IMR-90 (cell line): ENCODE data around the gene ZBED1. TPM values are rescaled to one million over a fixed set of nuclear protein-coding genes. Genes with fewer than 3 reads are reported as not detected.
"Not testable (repeated sequence)": the region's sequence is repeated elsewhere in the genome, so short reads cannot be mapped to it uniquely, and the experiment has no call there.

Source experiments
- ATAC-seq: fragments of 200-7000 bp; cut with Tn5 transposase; 2 replicates; pipeline ENCODE4 v1.9.1; 2020; ENCODE audit warnings: low read depth, mild to moderate bottlenecking, moderate library complexity
- BruUV-seq: library from RNA; stranded (reverse); fragments of 400-500 nt; replicated peaks from 2 replicates; lab custom pipeline; 2021; lab: Mats Ljungman, UMichigan
- CTCF ChIA-PET: fragments of 300-600 bp; formaldehyde crosslinking; extraction: SDS; loops from one replicate; lab custom pipeline; 2021; ENCODE audit warnings: antibody characterized with exemption; lab: Yijun Ruan, JAX
- POLR2A ChIA-PET: fragments of 300-600 bp; sonication (Branson Sonifier 250); formaldehyde crosslinking; loops from one replicate; lab custom pipeline; 2022; ENCODE audit warnings: antibody characterized with exemption; ENCODE audit not compliant: unreplicated experiment; lab: Charles Lee
- DNase-seq: peaks from one replicate; pipeline ENCODE4 v3.0.0; 2013
- H2AFZ ChIP-seq: replicated peaks from 2 replicates; pipeline ENCODE3; 2013; ENCODE audit warnings: low read length, mild to moderate bottlenecking; ENCODE audit not compliant: poor library complexity
- H2AK5ac ChIP-seq: 2 replicates; pipeline ENCODE4 v1.6.1; 2013; ENCODE audit warnings: low read depth, low read length, inconsistent platforms
- H2AK9ac ChIP-seq: replicated peaks from 2 replicates; pipeline ENCODE3; 2013; ENCODE audit warnings: mild to moderate bottlenecking, low read depth, low read length, moderate library complexity; ENCODE audit not compliant: poor library complexity
- H2BK120ac ChIP-seq: 2 replicates; pipeline ENCODE4 v1.6.1; 2013; ENCODE audit warnings: low read depth, low read length, inconsistent platforms
- H2BK15ac ChIP-seq: 3 replicates; pipeline ENCODE4 v1.6.1; 2013; ENCODE audit warnings: low read depth, low read length, inconsistent platforms
- H2BK20ac ChIP-seq: 2 replicates; pipeline ENCODE4 v1.6.1; 2013; ENCODE audit warnings: low read depth, mild to moderate bottlenecking, inconsistent platforms, low read length, moderate library complexity
- H2BK5ac ChIP-seq: 2 replicates; pipeline ENCODE4 v1.6.1; 2013; ENCODE audit warnings: mild to moderate bottlenecking, low read depth, low read length, inconsistent platforms; ENCODE audit not compliant: poor library complexity, severe bottlenecking
- H3K14ac ChIP-seq: replicated peaks from 2 replicates; pipeline ENCODE4 v1.6.1; 2013; ENCODE audit warnings: low read depth, low read length, inconsistent platforms
- H3K18ac ChIP-seq: 2 replicates; pipeline ENCODE4 v1.6.1; 2013; ENCODE audit warnings: low read depth, low read length, control low read depth
- H3K23ac ChIP-seq: 2 replicates; pipeline ENCODE4 v1.6.1; 2013; ENCODE audit warnings: low read depth, low read length, inconsistent platforms
- H3K27ac ChIP-seq: 2 replicates; pipeline ENCODE4 v1.5.1; 2013; ENCODE audit warnings: mild to moderate bottlenecking, control low read depth, low read length; ENCODE audit not compliant: insufficient read depth
- H3K27me3 ChIP-seq: 2 replicates; pipeline ENCODE4 v1.6.1; 2013; ENCODE audit warnings: low read length; ENCODE audit not compliant: control insufficient read depth, insufficient read depth
- H3K36me3 ChIP-seq: 2 replicates; pipeline ENCODE4 v1.6.1; 2013; ENCODE audit warnings: low read length, mixed read lengths; ENCODE audit not compliant: control insufficient read depth, insufficient read depth
- H3K4ac ChIP-seq: 2 replicates; pipeline ENCODE4 v1.6.1; 2013; ENCODE audit warnings: low read depth, low read length, inconsistent platforms
- H3K4me1 ChIP-seq: 2 replicates; pipeline ENCODE4 v1.6.1; 2013; ENCODE audit warnings: low read length, mixed read lengths; ENCODE audit not compliant: control insufficient read depth, insufficient read depth
- H3K4me2 ChIP-seq: 2 replicates; pipeline ENCODE4 v1.6.1; 2013; ENCODE audit warnings: low read depth, mild to moderate bottlenecking, control low read depth, low read length, moderate library complexity
- H3K4me3 ChIP-seq: 2 replicates; pipeline ENCODE4 v1.5.1; 2013; ENCODE audit warnings: low read depth, mild to moderate bottlenecking, control low read depth, low read length, moderate library complexity; ENCODE audit not compliant: insufficient read depth
- H3K56ac ChIP-seq: 2 replicates; pipeline ENCODE4 v1.6.1; 2013; ENCODE audit warnings: low read length, inconsistent platforms; ENCODE audit not compliant: insufficient read depth; ENCODE audit errors: extremely low read depth
- H3K79me1 ChIP-seq, 2 experiments: 2 replicates each; pipeline ENCODE4 v1.6.1; 2013; ENCODE audit warnings: low read length in 2 of 2, inconsistent platforms in 1 of 2, low read depth in 1 of 2
- H3K9ac ChIP-seq: 2 replicates; pipeline ENCODE4 v1.6.1; 2013; ENCODE audit warnings: low read depth, low read length, control low read depth
- H3K9me1 ChIP-seq: 2 replicates; pipeline ENCODE4 v1.6.1; 2013; ENCODE audit warnings: low read length, inconsistent platforms; ENCODE audit not compliant: insufficient read depth
- H3K9me3 ChIP-seq: 2 replicates; pipeline ENCODE4 v1.6.1; 2013; ENCODE audit warnings: low read length; ENCODE audit not compliant: control insufficient read depth, insufficient read depth
- H4K20me1 ChIP-seq: 2 replicates; pipeline ENCODE4 v1.6.1; 2013; ENCODE audit warnings: low read length, inconsistent platforms; ENCODE audit not compliant: insufficient read depth
- H4K5ac ChIP-seq: 2 replicates; pipeline ENCODE4 v1.6.1; 2013; ENCODE audit warnings: mild to moderate bottlenecking, low read depth, low read length, control low read depth
- H4K8ac ChIP-seq, 2 experiments: 2 replicates each; pipeline ENCODE4 v1.6.1; 2013; ENCODE audit warnings: low read depth in 2 of 2, low read length in 2 of 2, control low read depth in 1 of 2, inconsistent platforms in 1 of 2
- H4K91ac ChIP-seq: 2 replicates; pipeline ENCODE4 v1.6.1; 2013; ENCODE audit warnings: low read depth, low read length, inconsistent platforms; ENCODE audit not compliant: insufficient read depth
- WGBS, 2 experiments: methylation state at CpG; one replicate each; pipeline versions ENCODE4 v1.1.5 to v1.1.7; 2013; ENCODE audit warnings: missing lambda C conversion rate in 2 of 2; ENCODE audit not compliant: insufficient read length in 1 of 2; ENCODE audit errors: extremely low coverage in 2 of 2; 5-methylcytosine and 5-hydroxymethylcytosine counted together
- dilution Hi-C: fragments of 300-500 bp; cut with HindIII; formaldehyde crosslinking; loops from one replicate; pipeline ENCODE4 v1.14.3; 2018; ENCODE audit warnings: low sequenced_read_pairs; ENCODE audit not compliant: unreplicated experiment
- in situ Hi-C: fragments of 300-500 bp; cut with MboI; formaldehyde crosslinking; loops from 3 replicates; pipeline ENCODE4 v1.14.3; 2019; ENCODE audit warnings: low sequenced_read_pairs, inconsistent platforms, mixed read lengths
- intact Hi-C: fragments of 100-400 bp; cut with micrococcal nuclease; formaldehyde crosslinking; loops from 2 replicates; pipeline ENCODE4 v1.10.0; 2022
- polyA plus RNA-seq, 3 experiments: library from polyadenylated mRNA; depleted of rRNA; stranded (reverse); fragments of >200 nt; gene quantifications; 2 replicates each; pipeline ENCODE4 v1.2.3, GENCODE V29; 2012; ENCODE audit warnings: low replicate concordance in 1 of 3
- total RNA-seq: library from RNA; depleted of rRNA; stranded (reverse); fragments of >200 nt; gene quantifications from 2 replicates; pipeline ENCODE4 v1.2.3, GENCODE V29; 2012

ZBED1 gene
- total and polyA plus RNA-seq, 2 of the 4 experiments (the other 2 are of a cell fraction): 13.1 to 21.5 TPM

- H3K18ac ChIP-seq, H3K27ac ChIP-seq, H3K9me3 ChIP-seq, H3K14ac ChIP-seq, H2BK120ac ChIP-seq, CTCF ChIA-PET, H3K36me3 ChIP-seq, dilution Hi-C loops, H2BK15ac ChIP-seq, H2AK9ac ChIP-seq, H2AK5ac ChIP-seq, ATAC-seq, H4K8ac ChIP-seq, H3K4me2 ChIP-seq, DNase-seq, H2AFZ ChIP-seq, H3K4me1 ChIP-seq, H3K4ac ChIP-seq, H4K91ac ChIP-seq, H3K9ac ChIP-seq, POLR2A ChIA-PET, in situ Hi-C loops, intact Hi-C loops, H4K5ac ChIP-seq, BruUV-seq, H3K27me3 ChIP-seq, H3K23ac ChIP-seq, H3K4me3 ChIP-seq, H2BK20ac ChIP-seq, H3K56ac ChIP-seq, H2BK5ac ChIP-seq: not testable (repeated sequence)
- H3K9me1 ChIP-seq: peaks cover 27% of the 10 kb centered on the region
- H4K20me1 ChIP-seq: peaks cover 55% of the 10 kb centered on the region
- peaks cover 51 to 79% of the 10 kb centered on the region in 2 experiments for H3K79me1 ChIP-seq
- 100% methylated on average over 2 of the region's 10 CpGs; no CpG with 5 or more reads in 1 of the 2 experiments for WGBS, 2 experiments
Observed at GRCh38 chrX:2471126-2471525, 29.6 kb downstream of the ZBED1 start.

DNA sequence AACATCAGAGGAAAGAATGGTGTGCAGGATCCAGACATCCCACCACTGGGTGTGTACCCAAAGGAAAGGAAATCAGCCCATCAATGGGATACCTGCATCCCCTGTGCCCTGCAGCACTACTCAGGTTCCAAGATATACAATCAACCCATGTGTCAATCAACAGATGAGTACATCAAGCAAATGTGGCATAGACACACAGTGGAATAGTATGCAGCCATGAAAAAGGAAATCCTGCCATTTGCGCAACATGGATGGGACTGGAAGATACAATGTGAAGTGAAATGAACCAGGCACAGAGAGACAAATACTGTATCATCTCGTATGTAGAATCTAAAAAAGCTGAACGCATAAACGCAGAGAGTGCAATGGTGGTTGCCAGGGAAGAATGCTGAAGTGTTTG is 30.9 kb downstream of the ZBED1 start:
- H3K4ac ChIP-seq, H3K9ac ChIP-seq, BruUV-seq, H4K5ac ChIP-seq, H2BK15ac ChIP-seq, dilution Hi-C loops, POLR2A ChIA-PET, in situ Hi-C loops, H2AK9ac ChIP-seq, H3K4me1 ChIP-seq, intact Hi-C loops, H2AFZ ChIP-seq, H3K4me2 ChIP-seq, H2BK120ac ChIP-seq, CTCF ChIA-PET, H4K91ac ChIP-seq, H2AK5ac ChIP-seq, H4K8ac ChIP-seq, ATAC-seq, H3K27me3 ChIP-seq, H3K4me3 ChIP-seq, H3K36me3 ChIP-seq, H3K9me3 ChIP-seq, H2BK20ac ChIP-seq, H3K56ac ChIP-seq, H3K23ac ChIP-seq, H2BK5ac ChIP-seq, H3K18ac ChIP-seq, H3K27ac ChIP-seq, H3K14ac ChIP-seq, DNase-seq: not testable (repeated sequence)
- Histone ChIP-seq H3K79me1 (peaks cover 49 to 69% of the 10 kb centered on the region in 2 experiments), H4K20me1 (peaks cover 49% of the 10 kb centered on the region), H3K9me1 (peaks cover 20% of the 10 kb centered on the region)
- 100% methylated on average over 1 of the region's 4 CpGs; no CpG with 5 or more reads in 1 of the 2 experiments for WGBS, 2 experiments
